HUES64 (cell line): ENCODE results near the gene VDAC1.
"Not testable (repeated sequence)": the region's sequence is repeated elsewhere in the genome, so short reads cannot be mapped to it uniquely, and the experiment has no call there.

Source experiments
- H3K27ac ChIP-seq: 2 replicates; pipeline ENCODE4 v1.7.0; 2013; ENCODE audit warnings: low read depth, low read length, inconsistent platforms
- H3K27me3 ChIP-seq: 2 replicates; pipeline ENCODE4 v1.6.1; 2013; ENCODE audit warnings: mild to moderate bottlenecking, low read length; ENCODE audit not compliant: insufficient read depth
- H3K36me3 ChIP-seq: 2 replicates; pipeline ENCODE4 v1.6.1; 2013; ENCODE audit warnings: mild to moderate bottlenecking, low read length; ENCODE audit not compliant: insufficient read depth
- H3K4me1 ChIP-seq: 2 replicates; pipeline ENCODE4 v1.6.1; 2013; ENCODE audit warnings: mild to moderate bottlenecking, low read length, moderate library complexity; ENCODE audit not compliant: insufficient read depth
- H3K4me3 ChIP-seq: 2 replicates; pipeline ENCODE4 v1.5.1; 2013; ENCODE audit warnings: mild to moderate bottlenecking, low read length, moderate library complexity
- H3K9ac ChIP-seq: 2 replicates; pipeline ENCODE4 v1.6.1; 2013; ENCODE audit warnings: mild to moderate bottlenecking, low read depth, low read length
- H3K9me3 ChIP-seq: 2 replicates; pipeline ENCODE4 v1.6.1; 2013; ENCODE audit warnings: low read depth, low read length; ENCODE audit not compliant: insufficient read depth
- WGBS: fragments of 150-250, 120-280 bp; methylation state at CpG from one replicate; pipeline ENCODE4 v1.1.7; 2013; ENCODE audit warnings: missing lambda C conversion rate; 5-methylcytosine and 5-hydroxymethylcytosine counted together

VDAC1 gene

GRCh38 chr5:134041570-134042411, 37.0 kb upstream of the VDAC1 start:
- Histone ChIP-seq H3K9me3 (no peaks in the 10 kb centered on the region), H3K9ac (no peak overlapping the region), H3K36me3 (no peaks in the 10 kb centered on the region), H3K27ac (no peak overlapping the region), H3K4me3 (no peak overlapping the region), H3K4me1 (peaks cover 8% of the 10 kb centered on the region; the same call in 1 of the 2 replicates), H3K27me3 (no peaks in the 10 kb centered on the region)
- 91% methylated on average over 11 of the region's 11 CpGs for WGBS

DNA sequence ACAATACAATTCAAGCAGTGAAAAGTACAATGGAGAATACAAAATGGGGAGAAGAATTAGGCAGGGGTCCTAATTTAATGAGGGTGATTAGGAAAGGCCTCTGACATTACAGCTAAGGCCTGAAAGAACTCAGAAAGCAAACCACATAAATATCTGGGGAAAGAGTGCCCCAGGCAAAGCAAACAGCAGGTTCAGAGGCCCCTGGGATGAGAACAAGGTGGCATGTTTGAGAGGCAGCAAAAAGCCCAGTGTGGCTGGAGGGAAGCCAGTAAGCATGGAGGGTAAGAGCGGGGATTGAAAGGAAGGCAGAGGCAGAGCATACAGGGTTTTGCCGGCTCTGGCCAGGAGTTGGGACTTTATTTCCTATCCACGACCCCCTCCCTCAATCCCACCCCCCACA, 33.4 kb upstream of the VDAC1 start:
- H3K4me3 ChIP-seq = no peak overlapping the region
- H3K9ac ChIP-seq = no peak overlapping the region
- no peaks in the 10 kb centered on the region for H3K27me3 ChIP-seq
- no peak overlapping the region for H3K27ac ChIP-seq
- H3K9me3 ChIP-seq = no peaks in the 10 kb centered on the region
- peaks cover 8% of the 10 kb centered on the region; the same call in 1 of the 2 replicates for H3K4me1 ChIP-seq
- no peaks in the 10 kb centered on the region for H3K36me3 ChIP-seq
- 71% methylated on average over 1 of the region's 3 CpGs for WGBS

DNA sequence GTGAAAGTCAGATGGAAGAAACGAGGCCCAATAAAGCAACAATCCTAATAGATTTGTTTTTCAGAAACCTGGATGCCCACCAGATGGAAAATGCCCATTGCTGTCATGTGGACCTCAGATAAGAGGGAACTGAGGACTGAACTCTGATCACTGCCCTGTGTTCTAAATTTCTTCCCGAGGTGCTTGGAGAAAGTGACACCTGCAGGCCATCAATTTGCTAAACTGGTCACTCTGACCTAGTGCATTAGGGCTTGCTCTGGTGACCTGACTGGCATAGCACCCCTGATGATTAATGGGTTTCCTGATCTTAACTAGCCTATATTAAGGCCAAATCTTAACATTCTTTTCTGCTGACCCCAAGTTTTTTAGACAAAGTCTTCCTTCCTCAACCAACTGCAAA, 32.4 kb upstream of the VDAC1 start:
- Histone ChIP-seq H3K4me3 (no peak overlapping the region), H3K4me1 (peaks cover 8% of the 10 kb centered on the region; the same call in 1 of the 2 replicates), H3K9ac (no peak overlapping the region), H3K27me3 (no peaks in the 10 kb centered on the region), H3K36me3 (no peaks in the 10 kb centered on the region), H3K27ac (no peak overlapping the region), H3K9me3 (no peaks in the 10 kb centered on the region)
- WGBS = 73% methylated on average over 2 of the region's 2 CpGs

DNA sequence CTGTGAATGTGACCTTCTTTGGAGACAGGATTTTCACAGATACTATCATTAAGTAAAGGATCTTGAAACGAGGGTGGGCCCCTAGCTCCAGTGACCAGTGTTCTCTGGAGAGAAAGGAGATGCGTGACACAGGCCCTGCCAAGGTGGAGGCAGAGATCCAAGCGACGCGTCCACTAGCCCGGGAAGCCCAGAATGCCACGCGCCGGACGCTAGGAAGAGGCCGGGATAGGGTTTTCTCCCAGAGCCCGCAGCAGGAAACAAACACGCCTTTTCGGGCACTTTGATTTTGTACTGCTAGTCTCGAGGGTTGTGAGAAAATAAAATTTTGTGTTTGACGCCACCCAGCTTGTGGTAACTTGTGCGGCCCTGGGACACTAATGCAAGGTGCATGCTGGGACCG, 29.6 kb upstream of the VDAC1 start:
- Histone ChIP-seq H3K27ac (no peak overlapping the region), H3K4me3 (no peak overlapping the region), H3K9me3 (no peaks in the 10 kb centered on the region), H3K9ac (no peak overlapping the region), H3K27me3 (no peaks in the 10 kb centered on the region), H3K4me1 (peaks cover 8% of the 10 kb centered on the region; the same call in 1 of the 2 replicates), H3K36me3 (no peaks in the 10 kb centered on the region)
- 92% methylated on average over 18 of the region's 18 CpGs for WGBS

GRCh38 chr5:134030303-134030964, 25.7 kb upstream of the VDAC1 start:
- 90% methylated on average over 4 of the region's 4 CpGs for WGBS
- not testable (repeated sequence) for H3K27me3 ChIP-seq, H3K9me3 ChIP-seq, H3K36me3 ChIP-seq, H3K27ac ChIP-seq, H3K9ac ChIP-seq, H3K4me3 ChIP-seq, H3K4me1 ChIP-seq

DNA sequence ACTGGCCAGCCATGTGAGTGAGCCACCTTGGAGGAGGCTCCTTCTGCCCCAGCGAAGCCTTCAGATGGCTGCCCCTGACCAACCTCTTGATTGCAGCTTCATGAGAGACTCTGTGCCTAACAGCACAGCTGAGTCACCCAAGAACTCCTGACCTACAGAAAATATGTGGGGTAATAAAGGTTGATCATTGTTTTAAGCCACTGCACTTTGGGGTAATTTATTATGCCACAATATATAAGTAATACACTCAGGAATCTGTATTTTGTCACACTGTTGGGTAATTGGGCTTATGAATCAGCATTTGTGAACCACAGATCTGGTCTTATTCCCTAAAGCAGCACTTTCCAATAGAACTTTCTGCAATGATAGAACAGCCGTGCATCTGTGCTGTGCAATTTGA, 24.4 kb upstream of the VDAC1 start:
- WGBS = 94% methylated on average over 2 of the region's 2 CpGs
- Histone ChIP-seq H3K4me1 (no peaks in the 10 kb centered on the region), H3K36me3 (no peaks in the 10 kb centered on the region), H3K9me3 (no peaks in the 10 kb centered on the region), H3K27me3 (no peaks in the 10 kb centered on the region), H3K4me3 (no peak overlapping the region), H3K27ac (no peak overlapping the region), H3K9ac (no peak overlapping the region)

DNA sequence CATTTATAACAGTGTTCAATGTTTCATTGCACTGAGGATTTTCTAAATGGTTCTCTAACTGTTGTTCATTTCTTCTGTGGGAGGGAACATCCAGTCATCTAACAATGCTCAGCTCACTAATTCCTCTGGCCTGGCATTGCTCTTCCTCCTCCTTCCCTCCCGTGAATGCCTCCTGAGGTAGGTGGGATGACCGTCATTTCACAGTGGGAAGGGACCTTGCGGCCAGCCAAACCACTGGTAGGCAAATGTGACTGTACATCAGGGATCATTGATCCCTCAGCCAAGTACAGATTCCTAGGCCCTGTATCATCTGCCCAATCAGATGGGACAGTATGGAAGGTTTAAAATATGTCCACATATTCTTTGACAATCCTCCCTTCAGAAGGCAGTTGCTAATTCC, 23.7 kb upstream of the VDAC1 start:
- Histone ChIP-seq H3K36me3 (no peaks in the 10 kb centered on the region), H3K27me3 (no peaks in the 10 kb centered on the region), H3K4me1 (no peaks in the 10 kb centered on the region), H3K9ac (no peak overlapping the region), H3K27ac (no peak overlapping the region), H3K9me3 (no peaks in the 10 kb centered on the region), H3K4me3 (no peak overlapping the region)
- WGBS = 93% methylated on average over 3 of the region's 3 CpGs

DNA sequence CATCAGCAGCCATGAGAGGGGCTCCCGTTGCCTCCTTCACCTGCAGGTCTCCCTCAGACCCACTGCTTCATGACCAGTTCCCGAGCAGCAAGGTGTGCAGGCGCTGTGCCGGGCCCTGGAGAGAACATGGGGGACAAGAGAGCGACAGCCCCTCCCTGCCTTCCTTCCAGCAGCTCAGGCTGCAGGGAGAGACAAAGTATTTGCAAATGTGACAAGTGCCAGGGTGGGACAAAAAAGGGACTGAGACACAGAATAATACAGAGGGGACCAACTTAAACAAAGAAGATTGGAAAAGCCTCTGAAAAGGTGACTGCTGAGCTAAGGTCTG, 22.5 kb upstream of the VDAC1 start:
- Histone ChIP-seq H3K27ac (no peak overlapping the region), H3K36me3 (no peaks in the 10 kb centered on the region), H3K9me3 (no peaks in the 10 kb centered on the region), H3K9ac (no peak overlapping the region), H3K4me1 (no peaks in the 10 kb centered on the region), H3K27me3 (no peaks in the 10 kb centered on the region), H3K4me3 (no peak overlapping the region)
- WGBS = 75% methylated on average over 5 of the region's 5 CpGs

DNA sequence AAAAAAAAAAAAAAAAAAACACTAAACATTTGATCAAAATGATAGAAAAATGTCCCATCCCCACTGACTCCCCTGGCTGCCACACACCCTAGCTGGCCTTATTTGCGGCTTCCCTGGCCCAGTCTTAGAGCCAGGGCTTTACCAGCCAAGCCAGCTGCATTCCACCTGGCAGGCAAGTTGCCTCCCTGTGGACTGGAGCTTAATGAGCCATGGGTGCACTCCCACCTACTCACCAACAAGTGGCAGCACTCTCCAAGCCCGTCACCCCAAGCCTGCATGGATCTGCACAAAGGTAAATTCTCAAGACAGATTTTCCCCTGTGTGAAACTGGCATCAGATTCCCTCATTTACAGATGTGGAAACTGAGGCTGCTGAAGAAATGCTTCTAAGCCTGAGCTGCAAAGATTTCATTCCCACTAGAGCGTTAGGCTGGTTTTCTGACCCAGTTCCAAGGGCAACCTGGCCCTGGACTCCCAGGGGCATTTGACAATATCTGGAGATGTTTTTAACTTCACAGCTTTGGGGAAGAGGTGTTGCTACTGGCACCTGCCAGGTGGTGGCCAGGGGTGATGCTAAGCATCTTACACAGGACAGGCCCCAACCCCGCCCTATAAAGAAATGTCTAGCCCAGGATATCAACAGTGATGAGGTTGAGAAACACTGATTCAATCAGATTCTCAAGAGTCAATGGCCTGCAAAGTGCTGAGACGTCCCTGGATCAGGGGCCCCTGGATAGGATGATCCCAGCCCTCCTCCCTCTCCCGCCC, 21.9 kb upstream of the VDAC1 start:
- H3K36me3 ChIP-seq = no peaks in the 10 kb centered on the region
- H3K27me3 ChIP-seq = no peaks in the 10 kb centered on the region
- H3K4me3 ChIP-seq = no peak overlapping the region
- H3K27ac ChIP-seq = no peak overlapping the region
- no peaks in the 10 kb centered on the region for H3K9me3 ChIP-seq
- WGBS = 60% methylated on average over 6 of the region's 6 CpGs
- H3K4me1 ChIP-seq = no peaks in the 10 kb centered on the region
- no peak overlapping the region for H3K9ac ChIP-seq

DNA sequence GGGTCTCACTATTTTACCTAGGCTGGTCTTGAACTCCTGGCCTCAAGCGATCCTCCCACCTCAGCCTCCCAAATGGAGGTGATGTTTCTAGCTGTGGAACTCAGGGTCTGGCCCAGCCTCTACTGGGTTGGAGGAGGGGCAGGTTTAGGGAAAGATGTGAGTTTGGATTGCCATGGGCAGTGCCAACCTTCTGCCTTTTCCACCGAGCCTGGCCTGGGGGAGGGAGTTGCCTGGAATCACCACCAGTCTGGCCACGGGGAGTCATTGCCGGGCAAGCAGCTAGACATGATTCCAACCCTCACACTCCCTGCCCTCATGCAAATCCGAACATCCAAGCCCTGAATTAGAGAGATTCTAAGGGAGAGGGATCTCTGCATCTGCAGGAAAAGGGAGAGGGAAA, 21.0 kb upstream of the VDAC1 start:
- Histone ChIP-seq H3K4me3 (no peak overlapping the region), H3K27ac (no peak overlapping the region), H3K36me3 (no peaks in the 10 kb centered on the region), H3K9me3 (no peaks in the 10 kb centered on the region), H3K27me3 (no peaks in the 10 kb centered on the region), H3K9ac (no peak overlapping the region), H3K4me1 (no peaks in the 10 kb centered on the region)
- WGBS = 100% methylated on average over 4 of the region's 5 CpGs

DNA sequence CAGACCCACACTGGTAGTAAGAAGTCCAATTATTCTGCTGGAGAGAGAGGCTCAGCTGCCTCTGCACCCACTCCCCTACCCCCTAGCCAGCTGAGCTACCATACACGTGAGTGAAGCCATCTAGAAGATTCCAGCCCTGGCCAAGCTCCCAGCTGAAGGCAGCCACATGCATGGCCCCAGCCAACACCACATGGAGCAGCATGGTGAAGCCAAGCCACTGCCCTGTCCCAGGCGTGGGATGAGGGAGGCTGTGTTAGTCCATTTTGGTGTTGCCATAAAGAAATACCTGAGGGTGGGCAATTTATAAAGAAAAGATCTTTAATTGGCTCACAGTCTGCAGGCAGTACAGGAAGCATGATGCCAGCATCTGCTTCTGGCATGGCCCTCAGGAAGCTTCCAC, 20.0 kb upstream of the VDAC1 start:
- Histone ChIP-seq H3K27me3 (no peaks in the 10 kb centered on the region), H3K4me1 (no peaks in the 10 kb centered on the region), H3K9me3 (no peaks in the 10 kb centered on the region), H3K4me3 (no peak overlapping the region), H3K36me3 (no peaks in the 10 kb centered on the region), H3K27ac (no peak overlapping the region), H3K9ac (no peak overlapping the region)
- WGBS = 85% methylated on average over 2 of the region's 2 CpGs
